H9 (cell line): Measurements from ENCODE around the gene SEPTIN3. TPM values are rescaled to one million over a fixed set of nuclear protein-coding genes. Genes with fewer than 3 reads are reported as not detected.

Experiments
- DNase-seq: peaks from one replicate; pipeline ENCODE4 v3.0.0-alpha.2; 2017
- H2AFZ ChIP-seq: one replicate; pipeline ENCODE4 v1.6.1; 2013; ENCODE audit warnings: mild to moderate bottlenecking, low read length, control low read depth, moderate library complexity
- H2AK5ac ChIP-seq: 2 replicates; pipeline ENCODE4 v1.6.1; 2013; ENCODE audit warnings: low read length, control low read depth, mixed read lengths; ENCODE audit not compliant: insufficient read length
- H2BK120ac ChIP-seq: one replicate; pipeline ENCODE4 v1.6.1; 2013; ENCODE audit warnings: low read depth, mild to moderate bottlenecking, low read length, control low read depth, inconsistent platforms; ENCODE audit not compliant: poor library complexity, severe bottlenecking
- H2BK12ac ChIP-seq: 2 replicates; pipeline ENCODE4 v1.6.1; 2013; ENCODE audit warnings: low read length, control low read depth, mixed read lengths, low read depth; ENCODE audit not compliant: insufficient read length
- H2BK15ac ChIP-seq: 2 replicates; pipeline ENCODE4 v1.6.1; 2013; ENCODE audit warnings: low read depth, low read length, control low read depth
- H2BK20ac ChIP-seq: one replicate; pipeline ENCODE4 v1.6.1; 2013; ENCODE audit warnings: low read depth, mild to moderate bottlenecking, low read length, control low read depth, inconsistent platforms; ENCODE audit not compliant: poor library complexity, severe bottlenecking
- H2BK5ac ChIP-seq: 2 replicates; pipeline ENCODE4 v1.6.1; 2013; ENCODE audit warnings: low read length, control low read depth, mixed read lengths; ENCODE audit not compliant: insufficient read length
- H3K14ac ChIP-seq: 2 replicates; pipeline ENCODE4 v1.6.1; 2013; ENCODE audit warnings: low read length, control low read depth; ENCODE audit not compliant: insufficient read depth
- H3K18ac ChIP-seq: 2 replicates; pipeline ENCODE4 v1.6.1; 2013; ENCODE audit warnings: low read depth, mild to moderate bottlenecking, mixed read lengths, low read length, control low read depth; ENCODE audit not compliant: insufficient read length
- H3K23ac ChIP-seq: 2 replicates; pipeline ENCODE4 v1.6.1; 2013; ENCODE audit warnings: low read length, control low read depth, mixed read lengths, low read depth; ENCODE audit not compliant: insufficient read length
- H3K23me2 ChIP-seq: 2 replicates; pipeline ENCODE4 v1.6.1; 2013; ENCODE audit warnings: low read depth, mild to moderate bottlenecking, mixed read lengths, low read length, control low read depth; ENCODE audit not compliant: insufficient read length, poor library complexity, severe bottlenecking
- H3K27ac ChIP-seq: 2 replicates; pipeline ENCODE4 v1.5.1; 2013; ENCODE audit warnings: low read length, control low read depth, mixed read lengths, low read depth; ENCODE audit not compliant: insufficient read length
- H3K27me3 ChIP-seq: 2 replicates; pipeline ENCODE4 v1.6.1; 2013; ENCODE audit warnings: low read length, control low read depth, inconsistent platforms; ENCODE audit not compliant: insufficient read depth
- H3K4ac ChIP-seq: 2 replicates; pipeline ENCODE4 v1.6.1; 2013; ENCODE audit warnings: low read depth, mild to moderate bottlenecking, control low read depth, inconsistent platforms, low read length, moderate library complexity
- H3K4me1 ChIP-seq: 2 replicates; pipeline ENCODE4 v1.6.1; 2013; ENCODE audit warnings: low read length, control low read depth, inconsistent platforms; ENCODE audit not compliant: insufficient read depth
- H3K4me2 ChIP-seq: 2 replicates; pipeline ENCODE4 v1.6.1; 2013; ENCODE audit warnings: low read length, control low read depth, mixed read lengths; ENCODE audit not compliant: insufficient read length, insufficient read depth
- H3K56ac ChIP-seq: 2 replicates; pipeline ENCODE4 v1.6.1; 2013; ENCODE audit warnings: low read depth, mild to moderate bottlenecking, mixed read lengths, low read length, control low read depth; ENCODE audit not compliant: insufficient read length
- H3K79me1 ChIP-seq: 2 replicates; pipeline ENCODE4 v1.6.1; 2013; ENCODE audit warnings: low read depth, mild to moderate bottlenecking, moderate library complexity, low read length, control low read depth, inconsistent platforms; ENCODE audit not compliant: insufficient read depth, poor library complexity, severe bottlenecking
- H3K79me2 ChIP-seq: 2 replicates; pipeline ENCODE4 v1.6.1; 2013; ENCODE audit warnings: low read length, control low read depth, inconsistent platforms; ENCODE audit not compliant: insufficient read depth
- H3K9ac ChIP-seq: 2 replicates; pipeline ENCODE4 v1.6.1; 2013; ENCODE audit warnings: low read length, control low read depth, mixed read lengths; ENCODE audit not compliant: insufficient read length; ENCODE audit errors: extremely low read depth
- H3K9me3 ChIP-seq: one replicate; pipeline ENCODE4 v1.6.1; 2013; ENCODE audit warnings: low read depth, low read length, inconsistent platforms; ENCODE audit not compliant: control insufficient read depth
- H3T11ph ChIP-seq: one replicate; pipeline ENCODE4 v1.6.1; 2013; ENCODE audit warnings: mild to moderate bottlenecking, low read length, control low read depth, inconsistent platforms
- H4K20me1 ChIP-seq: one replicate; pipeline ENCODE4 v1.6.1; 2013; ENCODE audit not compliant: control insufficient read depth, insufficient read length, insufficient read depth
- H4K5ac ChIP-seq: 2 replicates; pipeline ENCODE4 v1.6.1; 2013; ENCODE audit warnings: low read depth, mild to moderate bottlenecking, mixed read lengths, low read length, control low read depth; ENCODE audit not compliant: insufficient read length
- H4K8ac ChIP-seq: replicated peaks from 2 replicates; pipeline ENCODE4 v1.6.1; 2013; ENCODE audit warnings: low read length, control low read depth, mixed read lengths, low read depth; ENCODE audit not compliant: insufficient read length
- H4K91ac ChIP-seq: 2 replicates; pipeline ENCODE4 v1.6.1; 2013; ENCODE audit warnings: low read depth, mild to moderate bottlenecking, moderate library complexity, mixed read lengths, low read length, control low read depth; ENCODE audit not compliant: insufficient read length
- H3K27ac Mint-ChIP-seq, 3 experiments: 2 replicates in 2 of 3; 3 replicates in 1 of 3; pipeline ENCODE4 v1.8.0; 2020 to 2021; ENCODE audit warnings: mixed read lengths in 3 of 3, mild to moderate bottlenecking in 1 of 3, moderate library complexity in 1 of 3
- H3K27me3 Mint-ChIP-seq: 2 replicates; pipeline ENCODE4 v1.8.0; 2021; ENCODE audit warnings: low read depth, mild to moderate bottlenecking, moderate library complexity, mixed read lengths
- H3K36me3 Mint-ChIP-seq, 3 experiments: 2 replicates in 2 of 3; 3 replicates in 1 of 3; pipeline ENCODE4 v1.8.0; 2020 to 2021; ENCODE audit warnings: low read depth in 3 of 3, mixed read lengths in 3 of 3; ENCODE audit not compliant: insufficient read depth in 1 of 3
- H3K4me1 Mint-ChIP-seq, 2 experiments: 2 replicates each; pipeline ENCODE4 v1.8.0; 2020; ENCODE audit warnings: mixed read lengths in 2 of 2
- H3K4me3 Mint-ChIP-seq, 2 experiments: 2 replicates in 1 of 2; 3 replicates in 1 of 2; pipeline ENCODE4 v1.8.0; 2020 to 2021; ENCODE audit warnings: mild to moderate bottlenecking in 2 of 2, mixed read lengths in 2 of 2, moderate library complexity in 1 of 2
- H3K9me3 Mint-ChIP-seq, 2 experiments: 2 replicates in 1 of 2; 3 replicates in 1 of 2; pipeline ENCODE4 v1.8.0; 2020; ENCODE audit warnings: mild to moderate bottlenecking in 2 of 2, mixed read lengths in 2 of 2, moderate library complexity in 1 of 2
- WGBS: extraction: QIAGEN DNeasy Blood & Tissue Kit; methylation state at CpG from one replicate; pipeline ENCODE4 v1.1.7; 2013; ENCODE audit warnings: missing lambda C conversion rate, low lambda C conversion rate, mixed read lengths; ENCODE audit not compliant: insufficient read length; ENCODE audit errors: extremely low coverage; 5-methylcytosine and 5-hydroxymethylcytosine counted together
- total RNA-seq: library from RNA; stranded (reverse); gene quantifications from 2 replicates; pipeline ENCODE4 v1.2.1, GENCODE V29; 2021
- TF ChIP-seq, protein P1 (sequence below): fragments of 200-600 bp; sonication (generic); conservative IDR thresholded peaks from 3 replicates; pipeline ENCODE4 v1.8.0; 2021; ENCODE audit warnings: antibody characterized with exemption, mild to moderate bottlenecking

SEPTIN3 gene
- total RNA-seq, 1 experiment from 2014 or later = 33.3 TPM

GRCh38 chr22:42000466-42000865 is 31.2 kb downstream of the SEPTIN3 start:
- no CpG with 5 or more reads among the region's 8 CpGs for WGBS
- Mint-ChIP-seq H3K27me3 (peaks cover 36% of the 10 kb centered on the region), H3K9me3 (no peaks in the 10 kb centered on the region; a peak in 1 of 5 replicates), H3K36me3 (peaks cover 2 to 8% (median 6%) of the 10 kb centered on the region in 3 experiments), H3K4me1 (peaks cover 6% of the 10 kb centered on the region in 2 experiments; a peak in 3 of 4 replicates), H3K27ac (no peak overlapping the region), H3K4me3 (no peak overlapping the region)
- H3K27me3 ChIP-seq = no peaks in the 10 kb centered on the region
- H3T11ph ChIP-seq = no peak overlapping the region
- H2BK15ac ChIP-seq = no peak overlapping the region
- H2AK5ac ChIP-seq = no peak overlapping the region
- H4K5ac ChIP-seq = no peak overlapping the region
- no peak overlapping the region for H3K18ac ChIP-seq
- H2BK12ac ChIP-seq = no peak overlapping the region
- DNase-seq = no peak
- H3K9me3 ChIP-seq = no peaks in the 10 kb centered on the region
- H2BK5ac ChIP-seq = no peak overlapping the region
- H2BK120ac ChIP-seq = no peak overlapping the region
- H4K8ac ChIP-seq = no peak overlapping the region
- TF ChIP-seq, protein P1, sequence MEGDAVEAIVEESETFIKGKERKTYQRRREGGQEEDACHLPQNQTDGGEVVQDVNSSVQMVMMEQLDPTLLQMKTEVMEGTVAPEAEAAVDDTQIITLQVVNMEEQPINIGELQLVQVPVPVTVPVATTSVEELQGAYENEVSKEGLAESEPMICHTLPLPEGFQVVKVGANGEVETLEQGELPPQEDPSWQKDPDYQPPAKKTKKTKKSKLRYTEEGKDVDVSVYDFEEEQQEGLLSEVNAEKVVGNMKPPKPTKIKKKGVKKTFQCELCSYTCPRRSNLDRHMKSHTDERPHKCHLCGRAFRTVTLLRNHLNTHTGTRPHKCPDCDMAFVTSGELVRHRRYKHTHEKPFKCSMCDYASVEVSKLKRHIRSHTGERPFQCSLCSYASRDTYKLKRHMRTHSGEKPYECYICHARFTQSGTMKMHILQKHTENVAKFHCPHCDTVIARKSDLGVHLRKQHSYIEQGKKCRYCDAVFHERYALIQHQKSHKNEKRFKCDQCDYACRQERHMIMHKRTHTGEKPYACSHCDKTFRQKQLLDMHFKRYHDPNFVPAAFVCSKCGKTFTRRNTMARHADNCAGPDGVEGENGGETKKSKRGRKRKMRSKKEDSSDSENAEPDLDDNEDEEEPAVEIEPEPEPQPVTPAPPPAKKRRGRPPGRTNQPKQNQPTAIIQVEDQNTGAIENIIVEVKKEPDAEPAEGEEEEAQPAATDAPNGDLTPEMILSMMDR = no peak
- no peak overlapping the region for H3K4ac ChIP-seq
- H3K4me1 ChIP-seq = no peaks in the 10 kb centered on the region
- H3K56ac ChIP-seq = no peak overlapping the region
- H3K23me2 ChIP-seq = no peaks in the 10 kb centered on the region
- no peak overlapping the region for H4K91ac ChIP-seq
- H2AFZ ChIP-seq = no peak overlapping the region
- H3K27ac ChIP-seq = no peak overlapping the region
- no peak overlapping the region for H3K4me2 ChIP-seq
- H2BK20ac ChIP-seq = no peak overlapping the region
- H3K23ac ChIP-seq = no peak overlapping the region
- no peak overlapping the region for H3K9ac ChIP-seq
- H3K79me2 ChIP-seq = no peaks in the 10 kb centered on the region
- no peak overlapping the region for H3K14ac ChIP-seq
- no peaks in the 10 kb centered on the region for H4K20me1 ChIP-seq
- H3K79me1 ChIP-seq = no peaks in the 10 kb centered on the region
